Neuron (in vitro differentiated cells): Measurements from ENCODE around the gene KLF17.

Experiments
- H2AFZ ChIP-seq: one replicate; pipeline ENCODE4 v1.6.1; 2013; ENCODE audit warnings: low read depth, mild to moderate bottlenecking, inconsistent platforms, low read length, moderate library complexity
- H3K27me3 ChIP-seq: one replicate; pipeline ENCODE4 v1.6.1; 2013; ENCODE audit warnings: low read length; ENCODE audit not compliant: insufficient read depth
- H3K36me3 ChIP-seq: one replicate; pipeline ENCODE4 v1.6.1; 2013; ENCODE audit warnings: low read length; ENCODE audit not compliant: insufficient read depth
- H3K4me1 ChIP-seq: one replicate; pipeline ENCODE4 v1.6.1; 2013; ENCODE audit warnings: low read length; ENCODE audit not compliant: insufficient read depth
- H3K4me3 ChIP-seq: 2 replicates; pipeline ENCODE4 v1.5.1; 2013; ENCODE audit warnings: mild to moderate bottlenecking, low read length, moderate library complexity
- H3K9me3 ChIP-seq: one replicate; pipeline ENCODE4 v1.6.1; 2013; ENCODE audit warnings: low read length

Gene KLF17

GRCh38 chr1:44089371-44090048 lies 29.1 kb upstream of the KLF17 start:
- no peaks in the 10 kb centered on the region for H3K9me3 ChIP-seq
- H3K4me3 ChIP-seq = no peak overlapping the region
- H2AFZ ChIP-seq = no peak overlapping the region
- H3K36me3 ChIP-seq = no peaks in the 10 kb centered on the region
- H3K4me1 ChIP-seq = peaks cover 5% of the 10 kb centered on the region
- H3K27me3 ChIP-seq = no peaks in the 10 kb centered on the region

GRCh38 chr1:44090429-44091252 lies 28.0 kb upstream of the KLF17 start:
- Histone ChIP-seq H3K27me3 (no peaks in the 10 kb centered on the region), H3K4me1 (peaks cover 5% of the 10 kb centered on the region), H2AFZ (no peak overlapping the region), H3K36me3 (no peaks in the 10 kb centered on the region), H3K4me3 (no peak overlapping the region), H3K9me3 (no peaks in the 10 kb centered on the region)

GRCh38 chr1:44094047-44094446 lies 24.6 kb upstream of the KLF17 start:
- Histone ChIP-seq H3K4me1 (peaks cover 4% of the 10 kb centered on the region), H2AFZ (no peak overlapping the region), H3K27me3 (no peaks in the 10 kb centered on the region), H3K4me3 (no peak overlapping the region), H3K9me3 (no peaks in the 10 kb centered on the region), H3K36me3 (no peaks in the 10 kb centered on the region)

- Histone ChIP-seq H3K4me3 (no peak overlapping the region), H2AFZ (no peak overlapping the region), H3K4me1 (no peaks in the 10 kb centered on the region), H3K27me3 (peaks cover 5% of the 10 kb centered on the region), H3K9me3 (no peaks in the 10 kb centered on the region), H3K36me3 (no peaks in the 10 kb centered on the region)
Observed at GRCh38 chr1:44100183-44100868, 18.3 kb upstream of the KLF17 start.

GRCh38 chr1:44101328-44101727 lies 17.3 kb upstream of the KLF17 start:
- Histone ChIP-seq H2AFZ (no peak overlapping the region), H3K4me3 (no peak overlapping the region), H3K4me1 (no peaks in the 10 kb centered on the region), H3K36me3 (no peaks in the 10 kb centered on the region), H3K9me3 (no peaks in the 10 kb centered on the region), H3K27me3 (peaks cover 5% of the 10 kb centered on the region)

- peaks cover 5% of the 10 kb centered on the region for H3K27me3 ChIP-seq
- no peaks in the 10 kb centered on the region for H3K36me3 ChIP-seq
- H3K9me3 ChIP-seq = no peaks in the 10 kb centered on the region
- no peak overlapping the region for H2AFZ ChIP-seq
- H3K4me3 ChIP-seq = no peak overlapping the region
- H3K4me1 ChIP-seq = no peaks in the 10 kb centered on the region
Observed at GRCh38 chr1:44103270-44104131, 15.1 kb upstream of the KLF17 start.

- H3K27me3 ChIP-seq = peaks cover 5% of the 10 kb centered on the region
- H2AFZ ChIP-seq = no peak overlapping the region
- H3K4me1 ChIP-seq = no peaks in the 10 kb centered on the region
- no peaks in the 10 kb centered on the region for H3K9me3 ChIP-seq
- H3K36me3 ChIP-seq = no peaks in the 10 kb centered on the region
- H3K4me3 ChIP-seq = no peak overlapping the region
Observed at GRCh38 chr1:44105810-44106209, 12.8 kb upstream of the KLF17 start.

GRCh38 chr1:44108241-44108640 lies 10.4 kb upstream of the KLF17 start:
- no peaks in the 10 kb centered on the region for H3K36me3 ChIP-seq
- no peak overlapping the region for H3K4me3 ChIP-seq
- no peaks in the 10 kb centered on the region for H3K4me1 ChIP-seq
- peaks cover 9% of the 10 kb centered on the region for H3K27me3 ChIP-seq
- no peaks in the 10 kb centered on the region for H3K9me3 ChIP-seq
- H2AFZ ChIP-seq = no peak overlapping the region

GRCh38 chr1:44108971-44109370 lies 9.7 kb upstream of the KLF17 start:
- Histone ChIP-seq H3K9me3 (no peaks in the 10 kb centered on the region), H3K36me3 (no peaks in the 10 kb centered on the region), H3K4me1 (no peaks in the 10 kb centered on the region), H3K4me3 (no peak overlapping the region), H2AFZ (no peak overlapping the region), H3K27me3 (peaks cover 10% of the 10 kb centered on the region)

- H3K27me3 ChIP-seq = peaks cover 8% of the 10 kb centered on the region
- no peaks in the 10 kb centered on the region for H3K4me1 ChIP-seq
- H2AFZ ChIP-seq = no peak overlapping the region
- no peaks in the 10 kb centered on the region for H3K36me3 ChIP-seq
- no peaks in the 10 kb centered on the region for H3K9me3 ChIP-seq
- H3K4me3 ChIP-seq = no peak overlapping the region
Observed at GRCh38 chr1:44110916-44111315, 7.7 kb upstream of the KLF17 start.

GRCh38 chr1:44111861-44112260 lies 6.8 kb upstream of the KLF17 start:
- Histone ChIP-seq H2AFZ (no peak overlapping the region), H3K4me3 (no peak overlapping the region), H3K9me3 (no peaks in the 10 kb centered on the region)

GRCh38 chr1:44112486-44112885 lies 6.1 kb upstream of the KLF17 start:
- no peak overlapping the region for H3K4me3 ChIP-seq
- H3K27me3 ChIP-seq = peaks cover 8% of the 10 kb centered on the region
- H3K4me1 ChIP-seq = no peaks in the 10 kb centered on the region
- no peaks in the 10 kb centered on the region for H3K36me3 ChIP-seq
- no peaks in the 10 kb centered on the region for H3K9me3 ChIP-seq
- no peak overlapping the region for H2AFZ ChIP-seq

More at GRCh38 chr1:44111861-44112260, 6.8 kb upstream of the KLF17 start:
- H3K36me3 ChIP-seq = no peaks in the 10 kb centered on the region
- H3K4me1 ChIP-seq = no peaks in the 10 kb centered on the region
- H3K27me3 ChIP-seq = peaks cover 8% of the 10 kb centered on the region
